GM21360 (cell line): ENCODE measurements around the gene FKBP9.
"Not testable (repeated sequence)": the region's sequence is repeated elsewhere in the genome, so short reads cannot be mapped to it uniquely, and the experiment has no call there.

Source experiments
- ATAC-seq: cut with Tn5 transposase; IDR thresholded peaks from one replicate; pipeline ENCODE4 v1.9.1; 2021; ENCODE audit warnings: mild to moderate bottlenecking, moderate library complexity; ENCODE audit not compliant: unreplicated experiment

The FKBP9 gene

GRCh38 chr7:33004104-33004616 is 46.9 kb downstream of the FKBP9 start:
- not testable (repeated sequence) for ATAC-seq

GRCh38 chr7:33005193-33005592 is 48.0 kb downstream of the FKBP9 start:
- not testable (repeated sequence) for ATAC-seq

- ATAC-seq, result not testable (repeated sequence)
Observed at GRCh38 chr7:33005690-33006089, 48.5 kb downstream of the FKBP9 start.

GRCh38 chr7:33009734-33010133 is 52.5 kb downstream of the FKBP9 start:
- no peak for ATAC-seq

- ATAC-seq, result no peak
Observed at GRCh38 chr7:33012364-33012763, 55.1 kb downstream of the FKBP9 start.

GRCh38 chr7:33024189-33024757 is 67.0 kb downstream of the FKBP9 start:
- ATAC-seq, result no peak

- no peak for ATAC-seq
Observed at GRCh38 chr7:33035776-33036175, 78.5 kb downstream of the FKBP9 start.

- ATAC-seq, result no peak
Observed at GRCh38 chr7:33038639-33039038, 81.4 kb downstream of the FKBP9 start.

- no peak for ATAC-seq
Observed at GRCh38 chr7:33039257-33039902, 82.1 kb downstream of the FKBP9 start.

GRCh38 chr7:33039903-33040292 is 82.7 kb downstream of the FKBP9 start:
- ATAC-seq, result no peak

GRCh38 chr7:33040803-33041516 is 83.7 kb downstream of the FKBP9 start:
- peak; percentile 87 for ATAC-seq

- ATAC-seq, result no peak
Observed at GRCh38 chr7:33041631-33042428, 84.6 kb downstream of the FKBP9 start.

- ATAC-seq, result no peak
Observed at GRCh38 chr7:33043501-33044400, 86.5 kb downstream of the FKBP9 start.

GRCh38 chr7:33044401-33044718 is 87.1 kb downstream of the FKBP9 start:
- ATAC-seq, result no peak

GRCh38 chr7:33044986-33045385 is 87.7 kb downstream of the FKBP9 start:
- no peak for ATAC-seq

- ATAC-seq, result no peak
Observed at GRCh38 chr7:33048257-33048656, 91.0 kb downstream of the FKBP9 start.

GRCh38 chr7:33048704-33049103 is 91.5 kb downstream of the FKBP9 start:
- ATAC-seq, result no peak

- ATAC-seq, result no peak
Observed at GRCh38 chr7:33050535-33051318, 93.5 kb downstream of the FKBP9 start.

GRCh38 chr7:33053721-33054120 is 96.5 kb downstream of the FKBP9 start:
- ATAC-seq, result no peak
